Ascending aorta (tissue), 2 donors: ENCODE measurements around the gene TRIM2. TPM values are rescaled to one million over a fixed set of nuclear protein-coding genes. Genes with fewer than 3 reads are reported as not detected.

Experiments used
- DNase-seq, 2 donors: peaks; one replicate each; pipeline ENCODE4 v3.0.0-alpha.2; 2019; ENCODE audit warnings: low spot score in 2 of 2
- H3K27ac ChIP-seq, 2 donors: fragments of 200-600 bp; sonication (generic); one replicate each; pipeline ENCODE4 v1.5.1; 2016 to 2017; ENCODE audit warnings: mild to moderate bottlenecking in 1 of 2
- H3K27me3 ChIP-seq: fragments of 200-600 bp; sonication (generic); one replicate; pipeline ENCODE4 v1.5.1; 2017
- H3K36me3 ChIP-seq, 2 donors: fragments of 200-600 bp; sonication (generic); one replicate each; pipeline ENCODE4 v1.5.1; 2016
- H3K4me1 ChIP-seq, 2 donors: fragments of 200-600 bp; sonication (generic); one replicate each; pipeline ENCODE4 v1.5.1; 2016 to 2017; ENCODE audit warnings: mild to moderate bottlenecking in 1 of 2
- H3K4me3 ChIP-seq, 2 donors: fragments of 200-600 bp; sonication (generic); one replicate each; pipeline ENCODE4 v1.5.1; 2016 to 2017; ENCODE audit warnings: mild to moderate bottlenecking in 1 of 2
- H3K9me3 ChIP-seq, 2 donors: fragments of 200-600 bp; sonication (generic); one replicate each; pipeline ENCODE4 v1.5.1; 2016
- CTCF ChIP-seq, 3 experiments: fragments of 200-600 bp in 2 of 3; fragments of 450-650 bp in 1 of 3; sonication (generic) in 2 of 3; IDR thresholded peaks; one replicate each; pipeline ENCODE4 v1.5.1; 2016 to 2019; ENCODE audit warnings: antibody characterized with exemption in 3 of 3, mild to moderate bottlenecking in 1 of 3, moderate library complexity in 1 of 3
- intact Hi-C: fragments of 100-400 bp; cut with DNase I; formaldehyde crosslinking; loops from one replicate; pipeline ENCODE4 v1.15.1; 2023
- total RNA-seq: library from RNA; depleted of rRNA; stranded (reverse); fragments of >200 nt; gene quantifications from one replicate; pipeline ENCODE4 v1.1.0, GENCODE V29; 2016

TRIM2 gene
- total RNA-seq, 1 donor from 2014 or later = 33.3 TPM

GRCh38 chr4:153204728-153205648, 745 bp downstream of the TRIM2 start:
- no peaks in the 10 kb centered on the region for H3K9me3 ChIP-seq
- TF ChIP-seq CTCF (IDR thresholded peaks at IDR 0.05) = no peak
- H3K4me1 ChIP-seq = no peaks in the 10 kb centered on the region
- intact Hi-C loops = no loop called here
- H3K27me3 ChIP-seq = no peaks in the 10 kb centered on the region
- H3K4me3 ChIP-seq = peak overlapping the region in 1 of 2 donors; percentile 25
- no peak overlapping the region for H3K27ac ChIP-seq
- H3K36me3 ChIP-seq = no peaks in the 10 kb centered on the region
- DNase-seq = no peak

GRCh38 chr4:153205757-153206156, 1.5 kb downstream of the TRIM2 start:
- DNase-seq = no peak
- no peak for TF ChIP-seq CTCF (IDR thresholded peaks at IDR 0.05)
- Histone ChIP-seq H3K27me3 (no peaks in the 10 kb centered on the region), H3K9me3 (no peaks in the 10 kb centered on the region), H3K36me3 (no peaks in the 10 kb centered on the region), H3K27ac (no peak overlapping the region), H3K4me1 (no peaks in the 10 kb centered on the region), H3K4me3 (no peak overlapping the region)
- intact Hi-C loops = no loop called here

- Histone ChIP-seq H3K27me3 (no peaks in the 10 kb centered on the region), H3K9me3 (no peaks in the 10 kb centered on the region), H3K27ac (no peak overlapping the region), H3K36me3 (no peaks in the 10 kb centered on the region), H3K4me3 (no peak overlapping the region), H3K4me1 (no peaks in the 10 kb centered on the region)
- TF ChIP-seq CTCF (IDR thresholded peaks at IDR 0.05) = no peak
- intact Hi-C loops = no loop called here
- no peak for DNase-seq
Observed at GRCh38 chr4:153206534-153206933, 2.3 kb downstream of the TRIM2 start.

GRCh38 chr4:153207027-153207426, 2.8 kb downstream of the TRIM2 start:
- H3K9me3 ChIP-seq = no peaks in the 10 kb centered on the region
- H3K4me3 ChIP-seq = no peak overlapping the region
- no peak for TF ChIP-seq CTCF (IDR thresholded peaks at IDR 0.05)
- no peak for DNase-seq
- no peak overlapping the region for H3K27ac ChIP-seq
- H3K36me3 ChIP-seq = no peaks in the 10 kb centered on the region
- no peaks in the 10 kb centered on the region for H3K27me3 ChIP-seq
- intact Hi-C loops = loop anchor here (1.0 kb wide), 1 partner anchor 111 kb away; no protein-coding TSS in a partner anchor
- no peaks in the 10 kb centered on the region for H3K4me1 ChIP-seq

- intact Hi-C loops = loop anchor here (1.0 kb wide), 1 partner anchor 111 kb away; no protein-coding TSS in a partner anchor
- Histone ChIP-seq H3K36me3 (no peaks in the 10 kb centered on the region), H3K27me3 (no peaks in the 10 kb centered on the region), H3K4me1 (no peaks in the 10 kb centered on the region), H3K27ac (no peak overlapping the region), H3K9me3 (no peaks in the 10 kb centered on the region), H3K4me3 (no peak overlapping the region)
- no peak for DNase-seq
- peak; percentile 16 to 42 (median 33) for TF ChIP-seq CTCF (IDR thresholded peaks at IDR 0.05)
Observed at GRCh38 chr4:153207567-153207966, 3.3 kb downstream of the TRIM2 start.
